ENCODE data around the gene LTO1. TPM values are rescaled to one million over a fixed set of nuclear protein-coding genes. Genes with fewer than 3 reads are reported as not detected.
A peak's percentile ranks its signal among the peaks of the same experiment; 100 is the strongest.

LTO1 gene
- total RNA-seq, 2 donors from 2014 or later: 11.3 to 20.0 TPM

GRCh38 chr11:69671734-69672465 lies 3.3 kb downstream of the LTO1 start:
- no peak overlapping the region for H3K27ac ChIP-seq
- TF ChIP-seq, protein P1, sequence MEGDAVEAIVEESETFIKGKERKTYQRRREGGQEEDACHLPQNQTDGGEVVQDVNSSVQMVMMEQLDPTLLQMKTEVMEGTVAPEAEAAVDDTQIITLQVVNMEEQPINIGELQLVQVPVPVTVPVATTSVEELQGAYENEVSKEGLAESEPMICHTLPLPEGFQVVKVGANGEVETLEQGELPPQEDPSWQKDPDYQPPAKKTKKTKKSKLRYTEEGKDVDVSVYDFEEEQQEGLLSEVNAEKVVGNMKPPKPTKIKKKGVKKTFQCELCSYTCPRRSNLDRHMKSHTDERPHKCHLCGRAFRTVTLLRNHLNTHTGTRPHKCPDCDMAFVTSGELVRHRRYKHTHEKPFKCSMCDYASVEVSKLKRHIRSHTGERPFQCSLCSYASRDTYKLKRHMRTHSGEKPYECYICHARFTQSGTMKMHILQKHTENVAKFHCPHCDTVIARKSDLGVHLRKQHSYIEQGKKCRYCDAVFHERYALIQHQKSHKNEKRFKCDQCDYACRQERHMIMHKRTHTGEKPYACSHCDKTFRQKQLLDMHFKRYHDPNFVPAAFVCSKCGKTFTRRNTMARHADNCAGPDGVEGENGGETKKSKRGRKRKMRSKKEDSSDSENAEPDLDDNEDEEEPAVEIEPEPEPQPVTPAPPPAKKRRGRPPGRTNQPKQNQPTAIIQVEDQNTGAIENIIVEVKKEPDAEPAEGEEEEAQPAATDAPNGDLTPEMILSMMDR (IDR thresholded peaks at IDR 0.05): no peak
- no peaks in the 10 kb centered on the region for H3K9me3 ChIP-seq
- H3K27me3 ChIP-seq: no peaks in the 10 kb centered on the region
- intact Hi-C loops (cut with DNase I): loop anchor here (5.0 kb wide), 1 partner anchor 570 kb away; no protein-coding TSS in a partner anchor
- H3K4me3 ChIP-seq: no peak overlapping the region
- no peaks in the 10 kb centered on the region for H3K4me1 ChIP-seq
- DNase-seq: no peak
- no peaks in the 10 kb centered on the region for H3K36me3 ChIP-seq
- no peak overlapping the region for H3K9ac ChIP-seq (ENCODE audit: low read depth in 2 of 2, low read length in 2 of 2)

DNA sequence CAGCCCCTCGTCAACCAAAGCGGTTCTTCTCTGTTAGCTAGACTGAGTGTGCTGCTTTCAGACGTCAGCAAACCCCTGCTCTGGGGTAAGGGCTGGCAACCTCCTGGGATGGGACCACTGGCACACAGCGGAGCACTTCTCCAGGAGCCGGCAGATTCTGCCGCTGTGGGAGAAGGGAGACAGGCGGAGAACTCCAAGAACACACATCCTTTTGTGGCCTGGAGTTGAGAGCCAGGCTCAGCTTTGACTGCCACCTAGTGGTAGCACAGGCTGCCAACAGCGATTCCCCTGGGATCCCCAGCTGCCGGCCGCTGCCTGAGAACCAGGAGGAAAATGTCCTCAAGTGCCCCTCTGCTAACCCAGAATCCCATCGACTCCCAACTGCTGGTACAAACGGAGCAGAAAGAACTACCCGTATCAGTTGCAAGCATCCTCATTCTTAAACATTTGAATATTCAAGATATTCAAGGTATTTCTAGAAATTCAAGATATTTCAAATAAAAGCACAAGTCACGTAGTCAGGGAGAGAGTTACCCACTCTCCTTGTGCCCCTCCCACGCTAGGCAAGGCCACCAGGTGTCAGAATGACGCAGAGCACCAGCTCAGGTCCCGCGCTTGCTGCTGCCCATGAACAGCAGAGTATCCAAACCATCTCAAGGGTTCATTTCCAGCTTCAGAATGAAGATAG lies 4.9 kb downstream of the LTO1 start:
- no peaks in the 10 kb centered on the region for H3K27me3 ChIP-seq
- no peak overlapping the region for H3K27ac ChIP-seq

GRCh38 chr11:69669486-69669885 lies 5.7 kb downstream of the LTO1 start:
- Histone ChIP-seq H3K4me3 (no peak overlapping the region), H3K36me3 (no peaks in the 10 kb centered on the region), H3K9me3 (no peaks in the 10 kb centered on the region), H3K27ac (no peak overlapping the region), H3K27me3 (no peaks in the 10 kb centered on the region), H3K9ac (ENCODE audit: low read depth in 2 of 2, low read length in 2 of 2) (no peak overlapping the region), H3K4me1 (no peaks in the 10 kb centered on the region)
- no peak for DNase-seq
- intact Hi-C loops (cut with DNase I): no loop called here
- TF ChIP-seq, protein P1 (IDR thresholded peaks at IDR 0.05): no peak

More for the DNA sequence above, 4.9 kb downstream of the LTO1 start:
- DNase-seq: peak; percentile 79
- Histone ChIP-seq H3K4me1 (no peaks in the 10 kb centered on the region), H3K9me3 (no peaks in the 10 kb centered on the region), H3K9ac (ENCODE audit: low read depth in 2 of 2, low read length in 2 of 2) (peak overlapping the region in 1 of 2 donors; percentile 40), H3K36me3 (no peaks in the 10 kb centered on the region), H3K4me3 (no peak overlapping the region)
- TF ChIP-seq, protein P1 (IDR thresholded peaks at IDR 0.05): peak; percentile 97
- intact Hi-C loops (cut with DNase I): loop anchor here (5.0 kb wide), 1 partner anchor 568 kb away; no protein-coding TSS in a partner anchor

- no peak overlapping the region for H3K9ac ChIP-seq (ENCODE audit: low read depth in 2 of 2, low read length in 2 of 2)
- no peaks in the 10 kb centered on the region for H3K27me3 ChIP-seq
- TF ChIP-seq, protein P1 (IDR thresholded peaks at IDR 0.05): no peak
- H3K9me3 ChIP-seq: no peaks in the 10 kb centered on the region
- H3K27ac ChIP-seq: no peak overlapping the region
- H3K4me1 ChIP-seq: no peaks in the 10 kb centered on the region
- H3K4me3 ChIP-seq: no peak overlapping the region
- no peak for DNase-seq
- intact Hi-C loops (cut with DNase I): no loop called here
- no peaks in the 10 kb centered on the region for H3K36me3 ChIP-seq
Measured at GRCh38 chr11:69667619-69668604, 7.2 kb downstream of the LTO1 start.
